Smooth muscle cell (in vitro differentiated cells): ENCODE measurements around the gene UPB1. TPM values are rescaled to one million over a fixed set of nuclear protein-coding genes. Genes with fewer than 3 reads are reported as not detected.

Experiments
- DNase-seq: peaks from one replicate; lab custom pipeline; 2025; ENCODE audit not compliant: unreplicated experiment; lab: John Stamatoyannopoulos, UW
- H2AFZ ChIP-seq: fragments of 200-600 bp; sonication (generic); 2 replicates; pipeline ENCODE4 v1.6.0; 2016; ENCODE audit warnings: antibody characterized with exemption, low read depth, mild to moderate bottlenecking
- H3F3A ChIP-seq: fragments of 200-600 bp; sonication (generic); 2 replicates; pipeline ENCODE4 v1.6.0; 2017; ENCODE audit warnings: antibody characterized with exemption, low read depth
- H3K27ac ChIP-seq: fragments of 200-600 bp; sonication (generic); 2 replicates; pipeline ENCODE4 v1.5.1; 2016; ENCODE audit warnings: low read depth, mild to moderate bottlenecking
- H3K27me3 ChIP-seq: fragments of 200-600 bp; sonication (generic); 2 replicates; pipeline ENCODE4 v1.6.1; 2016; ENCODE audit warnings: low read depth, mild to moderate bottlenecking
- H3K36me3 ChIP-seq: fragments of 200-600 bp; sonication (generic); 2 replicates; pipeline ENCODE4 v1.5.1; 2016; ENCODE audit warnings: low read depth
- H3K4me1 ChIP-seq: fragments of 200-600 bp; sonication (generic); 2 replicates; pipeline ENCODE4 v1.5.1; 2016; ENCODE audit warnings: low read depth
- H3K4me2 ChIP-seq: fragments of 200-600 bp; sonication (generic); 2 replicates; pipeline ENCODE4 v1.6.0; 2016; ENCODE audit warnings: mild to moderate bottlenecking
- H3K4me3 ChIP-seq: fragments of 200-600 bp; sonication (generic); 2 replicates; pipeline ENCODE4 v1.5.1; 2016; ENCODE audit warnings: mild to moderate bottlenecking
- H3K79me2 ChIP-seq: fragments of 200-600 bp; sonication (generic); 2 replicates; pipeline ENCODE4 v1.6.0; 2016; ENCODE audit warnings: low read depth, mild to moderate bottlenecking
- H3K9ac ChIP-seq: fragments of 200-600 bp; sonication (generic); 2 replicates; pipeline ENCODE4 v1.6.0; 2016; ENCODE audit warnings: low read depth
- H3K9me3 ChIP-seq: fragments of 200-600 bp; sonication (generic); replicated peaks from 2 replicates; pipeline ENCODE4 v1.5.1; 2016; ENCODE audit warnings: low read depth
- H4K20me1 ChIP-seq: fragments of 200-600 bp; sonication (generic); 2 replicates; pipeline ENCODE4 v1.6.0; 2016; ENCODE audit warnings: low read depth
- WGBS: methylation state at CpG from one replicate; pipeline ENCODE4 v1.1.7; 2016; ENCODE audit warnings: low lambda C conversion rate; 5-methylcytosine and 5-hydroxymethylcytosine counted together
- polyA plus RNA-seq: library from polyadenylated mRNA; unstranded; fragments of >200 nt; fragmentation: Nextera tagmentation; extraction: Ambion mirVana; gene quantifications from 2 replicates; pipeline ENCODE4 v1.2.1, GENCODE V29; 2016
- total RNA-seq: library from RNA; depleted of rRNA; stranded (reverse); fragments of >200 nt; gene quantifications from 2 replicates; pipeline ENCODE4 v1.2.3, GENCODE V29; 2014
- TF ChIP-seq, protein P1 (sequence below): fragments of 200-600 bp; sonication (generic); IDR thresholded peaks from 2 replicates; pipeline ENCODE4 v1.5.1; 2017; ENCODE audit warnings: borderline replicate concordance, mild to moderate bottlenecking, antibody characterized with exemption; ENCODE audit not compliant: insufficient read depth, poor library complexity, severe bottlenecking

UPB1 gene
- total and polyA plus RNA-seq, 2 experiments from 2014 or later = 0.21 TPM; not detected in 1

DNA sequence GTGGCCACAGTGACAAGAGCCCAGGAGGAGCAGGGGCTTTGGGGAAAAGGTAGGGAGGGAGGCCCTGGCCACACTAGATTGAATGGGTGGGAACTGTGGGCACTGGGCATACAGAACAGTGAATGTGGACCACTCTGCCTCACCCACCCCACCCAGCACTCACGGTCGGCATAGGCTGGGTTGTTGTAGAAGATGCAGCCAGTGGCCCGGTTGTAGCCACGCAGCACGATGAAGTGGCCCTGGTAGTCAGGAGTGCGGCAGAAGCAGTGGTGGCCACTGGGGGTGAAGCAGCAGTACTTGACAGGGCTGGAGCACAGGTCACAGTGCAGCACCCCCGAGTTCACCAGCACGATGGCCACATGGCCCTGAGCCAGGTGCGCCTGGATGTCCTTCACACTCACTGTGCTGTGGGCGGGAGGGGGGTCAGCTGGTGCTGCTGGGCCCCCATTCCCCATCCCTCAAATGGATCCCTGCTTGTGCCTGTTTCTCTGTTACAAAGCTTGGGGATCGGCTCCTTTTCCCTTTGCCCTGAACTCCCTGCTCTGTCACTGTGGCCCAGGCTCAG, 48.6 kb downstream of the UPB1 start:
- Histone ChIP-seq H3K4me3 (no peak overlapping the region), H3K79me2 (peaks cover 5% of the 10 kb centered on the region), H3K27me3 (no peaks in the 10 kb centered on the region), H3K27ac (no peak overlapping the region), H3K9ac (no peak overlapping the region), H3K4me1 (no peaks in the 10 kb centered on the region), H2AFZ (no peak overlapping the region), H3K4me2 (no peak overlapping the region), H3K36me3 (no peaks in the 10 kb centered on the region), H3F3A (no peaks in the 10 kb centered on the region), H4K20me1 (peaks cover 19% of the 10 kb centered on the region), H3K9me3 (no peaks in the 10 kb centered on the region)
- 96% methylated on average over 11 of the region's 11 CpGs for WGBS
- no peak for DNase-seq
- TF ChIP-seq, protein P1, sequence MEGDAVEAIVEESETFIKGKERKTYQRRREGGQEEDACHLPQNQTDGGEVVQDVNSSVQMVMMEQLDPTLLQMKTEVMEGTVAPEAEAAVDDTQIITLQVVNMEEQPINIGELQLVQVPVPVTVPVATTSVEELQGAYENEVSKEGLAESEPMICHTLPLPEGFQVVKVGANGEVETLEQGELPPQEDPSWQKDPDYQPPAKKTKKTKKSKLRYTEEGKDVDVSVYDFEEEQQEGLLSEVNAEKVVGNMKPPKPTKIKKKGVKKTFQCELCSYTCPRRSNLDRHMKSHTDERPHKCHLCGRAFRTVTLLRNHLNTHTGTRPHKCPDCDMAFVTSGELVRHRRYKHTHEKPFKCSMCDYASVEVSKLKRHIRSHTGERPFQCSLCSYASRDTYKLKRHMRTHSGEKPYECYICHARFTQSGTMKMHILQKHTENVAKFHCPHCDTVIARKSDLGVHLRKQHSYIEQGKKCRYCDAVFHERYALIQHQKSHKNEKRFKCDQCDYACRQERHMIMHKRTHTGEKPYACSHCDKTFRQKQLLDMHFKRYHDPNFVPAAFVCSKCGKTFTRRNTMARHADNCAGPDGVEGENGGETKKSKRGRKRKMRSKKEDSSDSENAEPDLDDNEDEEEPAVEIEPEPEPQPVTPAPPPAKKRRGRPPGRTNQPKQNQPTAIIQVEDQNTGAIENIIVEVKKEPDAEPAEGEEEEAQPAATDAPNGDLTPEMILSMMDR = no peak

DNA sequence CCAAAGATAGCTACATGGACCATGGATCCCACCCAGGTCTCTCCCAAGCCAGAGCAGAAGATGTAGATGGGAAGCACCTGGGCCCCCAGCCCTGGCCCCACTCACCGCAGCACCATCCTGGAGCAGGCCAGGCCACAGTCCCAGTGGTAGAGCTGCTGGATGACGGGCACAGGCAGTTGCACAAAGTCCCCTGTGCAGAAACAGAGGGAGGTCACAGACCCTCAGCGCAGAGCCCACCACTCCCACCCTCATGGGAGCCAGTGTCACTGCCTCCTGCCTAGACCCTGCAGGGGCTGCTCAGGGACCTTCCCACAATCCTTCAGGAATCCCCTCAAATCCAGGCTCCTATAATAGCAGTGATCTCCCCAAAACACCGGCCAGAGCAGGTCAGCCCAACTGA, 53.7 kb downstream of the UPB1 start:
- Histone ChIP-seq H3K27ac (no peak overlapping the region), H3K36me3 (no peaks in the 10 kb centered on the region), H2AFZ (no peak overlapping the region), H3K4me3 (no peak overlapping the region), H3K79me2 (peaks cover 49% of the 10 kb centered on the region), H3F3A (no peaks in the 10 kb centered on the region), H3K4me2 (no peak overlapping the region), H3K9me3 (no peaks in the 10 kb centered on the region), H3K27me3 (no peaks in the 10 kb centered on the region), H3K4me1 (peaks cover 3% of the 10 kb centered on the region), H4K20me1 (peaks cover 57% of the 10 kb centered on the region), H3K9ac (no peak overlapping the region)
- DNase-seq = no peak
- 93% methylated on average over 4 of the region's 4 CpGs for WGBS
- TF ChIP-seq, protein P1 = no peak

DNA sequence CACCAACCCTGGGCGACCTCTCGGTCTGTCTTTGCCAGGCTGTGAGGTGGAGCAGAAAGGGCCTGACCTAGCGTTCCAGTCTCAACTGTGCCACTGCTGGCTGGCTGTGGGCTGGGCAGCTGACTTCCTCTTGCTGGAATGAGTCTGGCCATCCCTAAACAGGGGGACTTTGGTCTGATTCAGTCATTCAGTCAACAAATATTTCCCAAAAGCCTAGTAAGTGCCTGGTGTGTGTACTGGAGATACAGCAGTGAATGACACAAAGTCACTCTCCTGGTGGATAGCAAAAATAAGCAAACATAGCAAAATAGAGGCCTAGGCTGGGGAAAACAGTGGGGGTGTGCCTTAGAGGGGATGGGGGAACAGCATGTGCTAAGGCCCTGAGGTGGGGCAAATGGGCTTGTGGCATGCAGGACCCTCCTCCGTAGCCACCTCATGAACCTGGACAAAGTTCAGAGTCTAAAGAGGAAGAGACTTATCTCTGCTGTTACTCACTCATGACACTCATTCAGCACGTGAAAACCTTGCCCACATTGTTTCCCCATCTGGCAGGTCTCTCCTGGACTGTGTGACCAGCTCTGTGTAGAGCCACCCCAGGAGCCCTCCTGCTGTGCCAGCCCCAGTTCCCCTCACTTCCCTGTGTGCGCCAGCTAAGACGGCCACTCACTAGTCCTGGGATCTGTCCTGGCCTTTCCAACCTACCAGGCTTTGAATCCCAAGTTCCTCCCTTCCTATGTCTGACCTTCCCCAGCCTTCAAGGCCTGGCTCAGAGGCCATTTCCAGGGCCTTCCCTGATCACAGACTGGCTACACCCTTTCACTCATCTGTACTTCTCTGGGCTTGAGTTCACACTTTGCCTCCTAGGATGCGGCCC, 55.1 kb downstream of the UPB1 start:
- no peak for DNase-seq
- H3K9ac ChIP-seq = no peak overlapping the region

More for the DNA sequence above, 55.1 kb downstream of the UPB1 start:
- TF ChIP-seq, protein P1 = no peak
- Histone ChIP-seq H3K4me2 (no peak overlapping the region), H3K9me3 (no peaks in the 10 kb centered on the region), H3K36me3 (no peaks in the 10 kb centered on the region), H2AFZ (no peak overlapping the region), H3K27ac (no peak overlapping the region), H3K79me2 (peaks cover 54% of the 10 kb centered on the region), H4K20me1 (peaks cover 61% of the 10 kb centered on the region), H3K4me3 (no peak overlapping the region), H3K27me3 (no peaks in the 10 kb centered on the region), H3K4me1 (peaks cover 7% of the 10 kb centered on the region), H3F3A (no peaks in the 10 kb centered on the region)
- WGBS = 93% methylated on average over 8 of the region's 8 CpGs
